Right lobe of liver (tissue), 4 donors: Measurements from ENCODE around the gene UVRAG.

ENCODE experiments used
- CTCF ChIP-seq, 4 donors: fragments of 200-600 bp in 3 of 4; fragments of 450-650 bp in 1 of 4; IDR thresholded peaks; one replicate each; pipeline versions ENCODE4 v1.5.1 to v1.8.0; 2016 to 2022; ENCODE audit warnings: antibody characterized with exemption in 4 of 4, mild to moderate bottlenecking in 2 of 4
- POLR2A ChIP-seq: fragments of 450-650 bp; IDR thresholded peaks from one replicate; pipeline ENCODE4 v1.6.1; 2017; ENCODE audit warnings: antibody characterized with exemption, mild to moderate bottlenecking
- donor health status: DM: no; HTN: no; CAD: no.
- donor health status: DM: no; HTN: no; CAD: no.
- donor health status: DM: no; HTN: yes; CAD: no.

- TF ChIP-seq POLR2A (no peak), CTCF (IDR thresholded peaks at IDR 0.05) (no peak)
Measured at GRCh38 chr11:75845324-75845723, 30.3 kb downstream of the UVRAG start.
